Measurements from ENCODE around the gene OPRM1.

The OPRM1 gene

DNA sequence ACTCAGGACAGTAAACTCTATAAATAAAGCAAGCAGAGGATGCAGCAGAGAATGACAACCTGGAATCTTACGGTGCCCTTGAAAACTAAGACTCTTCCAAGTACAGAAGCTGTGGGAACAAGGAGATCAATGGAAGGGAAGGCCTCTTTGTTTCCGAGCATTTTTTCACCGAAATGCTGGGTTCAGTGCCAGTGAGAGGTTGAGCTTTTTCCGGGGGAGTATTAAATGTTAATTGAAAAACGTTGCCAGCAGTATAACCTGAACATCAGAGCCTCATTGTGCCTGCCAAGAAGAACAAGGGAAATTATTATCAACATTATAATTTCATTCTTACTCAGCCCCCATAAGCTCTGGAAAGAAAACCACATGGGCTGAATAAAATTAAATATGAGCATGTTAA lies 17.5 kb downstream of the OPRM1 start:
- no peak overlapping the region for H3K4me3 ChIP-seq (replicated peaks; ENCODE audit: low read depth, low read length)
- no peak for TF ChIP-seq CTCF (IDR thresholded peaks at IDR 0.05; ENCODE audit: low read length, missing control alignments)
- no peak for DNase-seq (ENCODE audit: low read depth)

DNA sequence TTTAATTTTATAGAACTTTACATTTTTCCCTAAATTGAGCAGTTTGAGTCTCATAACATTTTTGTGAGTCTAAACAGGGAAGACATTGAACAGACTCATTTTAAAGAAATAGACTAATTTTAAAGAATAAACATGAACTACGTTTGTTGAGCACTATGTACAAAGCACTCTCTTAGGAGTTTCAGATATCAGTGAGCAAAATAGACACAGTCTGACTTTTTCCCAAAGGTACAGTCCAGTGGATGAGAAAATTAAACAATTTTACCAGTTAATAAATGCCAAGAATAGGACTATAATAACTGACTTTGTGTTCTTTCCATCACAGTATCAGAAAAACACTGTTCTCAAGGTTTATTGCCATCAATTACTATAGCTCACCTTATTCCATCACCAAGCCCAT lies 18.1 kb downstream of the OPRM1 start:
- no peak overlapping the region for H3K4me3 ChIP-seq (replicated peaks; ENCODE audit: low read depth, low read length)
- no peak for DNase-seq (ENCODE audit: low read depth)
- no peak for TF ChIP-seq CTCF (IDR thresholded peaks at IDR 0.05; ENCODE audit: low read length, missing control alignments)

DNA sequence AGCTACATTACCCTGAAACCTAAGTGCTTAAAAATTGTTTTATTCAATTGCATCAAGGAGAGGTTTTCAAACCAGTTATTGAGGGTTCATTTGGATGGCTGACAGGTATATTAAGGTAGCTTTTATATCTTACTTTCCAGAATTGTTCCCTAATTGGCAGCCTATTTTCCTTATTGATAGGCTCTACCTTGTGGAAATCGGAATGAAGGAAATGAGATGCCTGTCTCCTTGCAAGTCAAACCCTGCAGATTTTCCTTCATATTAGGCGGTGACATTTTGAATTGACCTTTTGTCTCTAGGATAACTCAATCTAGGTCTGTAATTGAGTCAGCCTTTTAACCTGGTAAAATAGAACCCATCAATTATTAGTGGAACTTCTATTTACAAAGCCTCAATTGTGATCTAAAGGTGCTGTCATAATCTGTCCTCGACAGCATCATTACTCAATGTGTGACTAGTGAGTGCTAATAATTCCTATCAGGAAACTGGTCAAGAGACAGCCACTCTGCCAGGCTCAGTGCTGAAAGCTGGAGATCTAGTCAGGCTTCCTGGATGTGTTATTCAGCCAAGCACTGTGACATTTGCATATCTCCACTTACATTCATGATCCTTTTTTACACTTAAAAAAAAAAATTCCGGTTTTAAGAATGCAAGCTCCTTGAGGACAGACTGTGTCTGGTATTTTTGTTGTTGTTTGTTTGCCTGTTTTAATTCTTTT lies 20.1 kb downstream of the OPRM1 start:
- DNase-seq (ENCODE audit: low read depth) = no peak
- TF ChIP-seq CTCF (IDR thresholded peaks at IDR 0.05; ENCODE audit: low read length, missing control alignments) = no peak

DNA sequence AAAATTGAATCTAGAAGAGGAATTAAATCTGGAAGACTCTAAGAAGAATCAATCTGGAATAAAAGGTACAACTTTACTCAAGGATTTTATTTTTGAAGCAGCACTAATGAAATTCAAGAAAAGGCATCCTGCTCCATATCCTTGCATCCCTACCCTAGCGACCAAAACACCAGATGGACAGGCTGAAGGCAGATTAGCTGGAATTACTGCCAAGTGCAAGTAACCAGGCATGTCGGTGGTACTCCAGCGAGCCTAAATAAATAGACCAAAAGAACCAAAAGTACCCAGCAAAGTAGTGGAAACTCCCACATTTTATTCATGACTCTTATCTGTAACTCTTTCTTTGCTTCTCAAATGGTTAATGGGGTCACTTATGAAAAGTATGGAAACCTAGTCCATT lies 21.0 kb downstream of the OPRM1 start:
- no peak for DNase-seq (ENCODE audit: low read depth)
- H3K4me3 ChIP-seq (replicated peaks; ENCODE audit: low read depth, low read length) = no peak overlapping the region
- TF ChIP-seq CTCF (IDR thresholded peaks at IDR 0.05; ENCODE audit: low read length, missing control alignments) = no peak

More for the DNA sequence above, 20.1 kb downstream of the OPRM1 start:
- no peak overlapping the region for H3K4me3 ChIP-seq (replicated peaks; ENCODE audit: low read depth, low read length)

DNA sequence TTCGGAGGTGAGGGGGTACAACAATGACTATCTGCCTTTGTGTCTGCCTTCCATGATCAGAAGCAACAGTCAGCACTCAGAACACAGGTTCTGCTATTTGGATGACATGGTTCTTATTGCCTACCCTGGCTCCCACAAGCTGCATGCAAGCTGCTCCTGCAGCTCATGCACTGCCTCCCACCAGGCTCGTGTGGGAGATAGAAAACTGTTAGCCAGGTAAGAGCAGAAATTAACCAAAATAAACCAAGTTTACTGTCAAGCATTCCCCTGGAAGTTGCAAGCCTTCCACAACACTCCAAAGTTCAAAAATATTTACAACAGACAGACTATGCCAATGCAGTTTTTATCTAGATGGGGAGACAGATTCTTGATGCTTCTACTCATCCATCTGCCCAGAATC lies 31.0 kb downstream of the OPRM1 start:
- DNase-seq (ENCODE audit: low read depth) = no peak
- no peak overlapping the region for H3K4me3 ChIP-seq (replicated peaks; ENCODE audit: low read depth, low read length)
- no peak for TF ChIP-seq CTCF (IDR thresholded peaks at IDR 0.05; ENCODE audit: low read length, missing control alignments)

- DNase-seq (ENCODE audit: low read depth) = no peak
- no peak overlapping the region for H3K4me3 ChIP-seq (replicated peaks; ENCODE audit: low read depth, low read length)
- TF ChIP-seq CTCF (IDR thresholded peaks at IDR 0.05; ENCODE audit: low read length, missing control alignments) = no peak
Observed at GRCh38 chr6:154070657-154071056, 31.6 kb downstream of the OPRM1 start.

GRCh38 chr6:154071236-154071635 lies 32.2 kb downstream of the OPRM1 start:
- TF ChIP-seq CTCF (IDR thresholded peaks at IDR 0.05; ENCODE audit: low read length, missing control alignments) = no peak
- no peak overlapping the region for H3K4me3 ChIP-seq (replicated peaks; ENCODE audit: low read depth, low read length)
- DNase-seq (ENCODE audit: low read depth) = no peak
